Astrocyte of the hippocampus (primary cell): ENCODE results near the gene GATAD2A.
"Not testable (repeated sequence)": the region's sequence is repeated elsewhere in the genome, so short reads cannot be mapped to it uniquely, and the experiment has no call there.

Experiments used
- DNase-seq: peaks from one replicate; pipeline ENCODE4 v3.0.0; 2011; ENCODE audit warnings: low read depth, low spot score

GATAD2A gene, protein sequence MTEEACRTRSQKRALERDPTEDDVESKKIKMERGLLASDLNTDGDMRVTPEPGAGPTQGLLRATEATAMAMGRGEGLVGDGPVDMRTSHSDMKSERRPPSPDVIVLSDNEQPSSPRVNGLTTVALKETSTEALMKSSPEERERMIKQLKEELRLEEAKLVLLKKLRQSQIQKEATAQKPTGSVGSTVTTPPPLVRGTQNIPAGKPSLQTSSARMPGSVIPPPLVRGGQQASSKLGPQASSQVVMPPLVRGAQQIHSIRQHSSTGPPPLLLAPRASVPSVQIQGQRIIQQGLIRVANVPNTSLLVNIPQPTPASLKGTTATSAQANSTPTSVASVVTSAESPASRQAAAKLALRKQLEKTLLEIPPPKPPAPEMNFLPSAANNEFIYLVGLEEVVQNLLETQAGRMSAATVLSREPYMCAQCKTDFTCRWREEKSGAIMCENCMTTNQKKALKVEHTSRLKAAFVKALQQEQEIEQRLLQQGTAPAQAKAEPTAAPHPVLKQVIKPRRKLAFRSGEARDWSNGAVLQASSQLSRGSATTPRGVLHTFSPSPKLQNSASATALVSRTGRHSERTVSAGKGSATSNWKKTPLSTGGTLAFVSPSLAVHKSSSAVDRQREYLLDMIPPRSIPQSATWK

DNA sequence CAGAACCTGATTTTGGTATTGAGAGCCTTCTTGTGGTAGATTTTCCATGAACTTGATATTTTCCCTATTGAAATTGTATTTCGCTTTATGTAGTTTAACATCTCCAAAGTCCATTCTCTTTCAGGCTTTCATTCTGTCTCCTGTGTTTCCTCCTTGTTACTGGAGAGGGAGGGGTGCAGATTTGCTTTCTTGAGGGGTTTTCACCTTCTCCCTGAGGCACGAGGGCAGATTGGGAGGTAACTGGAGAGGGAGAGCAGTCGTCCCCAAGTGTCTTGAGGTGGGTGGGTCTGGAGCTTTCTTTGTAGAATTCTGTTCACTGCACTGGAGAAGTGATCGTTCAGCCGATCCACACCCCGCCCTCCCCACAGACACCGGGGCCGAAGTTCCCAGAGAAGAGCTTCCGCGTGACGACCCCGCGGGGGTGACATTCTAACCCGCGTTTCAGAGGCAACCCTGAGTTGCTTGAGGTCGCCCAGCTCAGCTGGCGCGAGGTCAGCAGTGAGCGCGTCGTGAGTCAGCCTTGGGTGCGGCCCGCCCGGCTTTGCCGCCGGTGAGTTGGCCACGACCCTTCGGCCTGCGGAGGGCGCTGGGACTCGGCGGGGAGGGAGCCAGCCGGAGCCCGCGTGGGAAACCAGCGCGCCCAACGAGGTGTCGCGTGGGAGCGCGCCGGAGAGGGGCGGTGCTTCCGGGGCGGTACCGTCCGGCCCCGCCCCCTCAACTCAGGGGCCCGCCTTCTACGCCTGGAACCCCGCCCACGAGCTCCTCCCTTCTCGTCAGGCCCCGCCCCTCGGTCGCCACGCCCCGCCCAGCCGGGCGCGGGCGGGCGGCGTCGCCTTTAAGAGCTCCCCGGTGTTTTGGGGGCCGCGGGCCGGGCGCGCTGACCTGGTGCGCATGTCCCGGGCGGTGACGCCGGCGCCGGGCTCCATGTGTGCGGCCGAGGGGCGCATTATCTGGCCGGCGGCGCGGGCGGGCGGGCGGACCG lies at the start of gene GATAD2A:
Gene GATAD2A, plus strand, starts transcription at position 797 of the 982 bp plus-strand sequence. CDS start 59,671 bp downstream, outside the sequence.
- DNase-seq = peak; percentile 98

DNA sequence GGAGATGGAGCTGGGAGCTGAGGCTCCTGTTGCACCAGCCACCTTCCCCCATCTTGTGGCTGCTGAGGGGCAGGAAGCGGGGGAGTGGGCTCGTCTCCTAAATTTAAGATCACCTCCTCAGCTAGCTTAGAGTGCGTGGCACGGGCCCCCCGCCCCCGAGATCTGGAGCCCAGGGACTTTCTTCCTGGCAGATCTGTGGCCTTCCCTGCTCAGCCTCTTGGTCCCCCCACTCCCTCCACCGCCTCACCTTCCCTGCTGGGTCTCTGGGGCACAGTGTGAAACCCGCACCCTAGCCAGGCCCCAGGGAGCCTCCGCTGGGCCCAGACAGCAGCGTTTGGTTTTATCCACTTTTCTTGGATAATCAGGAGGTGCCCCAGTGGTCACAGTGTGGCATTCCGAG lies 49.0 kb upstream of the GATAD2A start:
- DNase-seq = no peak

- DNase-seq = no peak
These were observed 48.4 kb upstream of the GATAD2A start for GRCh38 chr19:19356901-19357566.

- peak; percentile 89 for DNase-seq
These were observed 44.3 kb upstream of the GATAD2A start for GRCh38 chr19:19361075-19361594.

DNA sequence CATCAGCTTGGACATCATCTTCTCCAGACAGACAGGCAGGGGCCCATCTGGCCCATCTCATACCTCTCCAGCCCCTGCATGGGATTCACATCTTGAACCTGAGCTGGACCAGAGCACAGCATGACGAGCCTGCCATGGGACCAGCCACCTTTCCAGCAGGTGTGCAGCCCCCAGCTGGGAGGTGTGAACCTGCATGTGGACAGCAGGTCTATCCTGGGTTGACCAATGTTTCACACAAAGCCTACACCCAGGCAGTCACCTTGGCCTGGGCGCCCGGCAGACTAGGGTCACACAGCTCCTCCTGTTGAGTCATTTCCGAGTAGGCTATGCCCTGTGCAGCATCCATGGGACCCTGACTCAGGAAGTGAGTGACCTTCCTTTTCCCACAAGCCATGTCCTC lies 43.4 kb upstream of the GATAD2A start:
- DNase-seq = no peak

DNA sequence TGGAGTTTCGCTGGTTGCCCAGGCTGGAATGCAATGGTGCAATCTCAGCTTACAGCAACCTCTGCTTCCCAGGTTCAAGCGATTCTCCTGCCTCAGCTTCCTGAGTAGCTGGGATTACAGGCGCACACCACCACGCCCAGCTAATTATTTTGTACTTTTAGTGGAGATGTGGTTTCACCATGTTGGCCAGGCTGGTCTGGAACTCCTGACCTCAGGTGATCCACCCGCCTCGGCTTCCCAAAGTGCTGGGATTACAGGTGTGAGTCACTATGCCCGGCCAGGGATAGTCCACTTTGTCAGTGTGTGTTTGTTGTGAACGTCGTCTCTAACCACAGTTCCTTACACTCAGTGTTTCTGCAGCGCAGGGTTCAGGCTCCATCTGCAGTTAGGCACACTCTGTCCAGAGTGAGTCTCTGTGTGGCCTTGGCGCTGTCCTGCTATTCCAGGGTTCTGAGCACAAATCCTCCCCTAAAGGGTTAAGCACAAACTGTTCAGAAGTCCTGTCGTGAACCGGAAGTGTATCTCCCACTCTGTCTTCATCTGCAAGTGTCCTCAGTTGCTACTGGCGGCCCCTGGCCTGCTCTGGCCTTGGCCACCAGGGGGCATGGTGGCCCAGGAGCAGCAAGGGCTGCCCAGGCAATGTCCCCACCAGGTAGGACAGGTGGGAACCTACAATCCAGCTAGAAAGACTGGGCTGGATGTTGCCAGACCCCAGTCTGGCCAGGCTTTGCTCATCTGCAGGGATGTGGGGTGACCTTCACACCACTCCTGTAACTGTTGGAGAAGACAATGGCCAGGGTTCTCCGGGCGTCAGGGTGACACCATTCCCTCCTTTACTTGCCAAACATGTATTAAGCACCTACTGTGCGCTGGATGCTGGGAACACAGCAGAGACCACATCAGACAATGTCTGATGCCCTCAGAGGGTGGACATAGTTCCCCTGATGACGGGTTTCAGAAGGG lies 38.8 kb upstream of the GATAD2A start:
- peak; percentile 82 for DNase-seq

DNA sequence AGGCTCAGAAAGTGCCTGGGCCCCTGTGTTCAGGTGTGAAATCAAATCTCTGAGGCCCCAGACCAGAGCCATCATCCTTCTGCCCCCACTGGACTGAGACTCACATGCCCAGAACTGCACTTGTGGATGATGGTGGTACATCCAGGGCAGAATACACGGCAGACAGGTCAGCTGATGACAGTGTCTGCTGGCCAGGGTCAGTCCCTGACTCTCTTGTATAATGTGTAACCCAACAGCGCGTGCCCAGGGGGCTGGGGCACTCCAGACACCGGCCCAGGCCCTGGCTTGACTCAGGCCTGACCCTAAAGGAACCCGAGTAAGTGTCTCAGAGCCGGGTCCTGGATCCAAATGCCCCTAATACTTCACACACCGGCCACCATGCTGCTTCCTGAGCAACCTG lies 37.4 kb upstream of the GATAD2A start:
- no peak for DNase-seq

DNA sequence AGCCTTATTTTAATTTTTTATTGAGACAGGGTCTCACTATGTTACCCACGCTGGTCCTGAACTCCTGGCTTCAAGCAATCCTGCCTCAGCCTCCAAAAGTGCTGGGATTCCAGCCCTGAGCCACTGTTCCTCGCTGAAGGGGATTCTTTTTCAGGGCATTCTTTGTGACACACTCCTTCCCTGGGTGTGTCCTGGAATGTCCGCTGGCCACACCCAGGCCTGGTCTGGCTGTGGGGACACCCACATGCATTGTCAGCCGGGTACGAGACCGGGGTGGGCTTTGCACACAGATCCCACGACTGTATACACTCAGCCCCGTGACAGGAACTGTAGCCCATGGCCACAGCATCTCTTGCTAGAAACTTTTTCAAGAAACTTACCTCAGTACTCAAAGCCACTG lies 34.4 kb upstream of the GATAD2A start:
- no peak for DNase-seq

GRCh38 chr19:19372656-19373416 lies 32.6 kb upstream of the GATAD2A start:
- no peak for DNase-seq

DNA sequence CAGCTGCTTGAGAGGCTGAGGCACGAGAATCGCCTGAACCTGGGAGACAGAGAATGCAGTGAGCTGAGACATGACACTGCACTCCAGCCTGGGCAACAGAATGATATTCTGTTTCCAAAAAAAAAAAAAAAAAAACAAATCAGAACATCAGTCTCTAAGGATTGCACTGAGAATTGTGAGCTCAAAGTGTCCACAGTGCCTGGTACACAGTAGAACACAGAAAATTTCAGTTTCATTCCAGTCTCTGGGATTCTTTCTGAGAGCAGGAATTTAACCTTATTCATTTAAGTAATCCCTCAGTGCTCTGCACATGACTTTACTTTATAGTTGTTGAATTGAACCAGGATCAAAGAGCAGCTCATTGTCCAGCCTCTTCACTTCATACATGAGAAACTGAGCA lies 25.9 kb upstream of the GATAD2A start:
- DNase-seq = no peak

DNA sequence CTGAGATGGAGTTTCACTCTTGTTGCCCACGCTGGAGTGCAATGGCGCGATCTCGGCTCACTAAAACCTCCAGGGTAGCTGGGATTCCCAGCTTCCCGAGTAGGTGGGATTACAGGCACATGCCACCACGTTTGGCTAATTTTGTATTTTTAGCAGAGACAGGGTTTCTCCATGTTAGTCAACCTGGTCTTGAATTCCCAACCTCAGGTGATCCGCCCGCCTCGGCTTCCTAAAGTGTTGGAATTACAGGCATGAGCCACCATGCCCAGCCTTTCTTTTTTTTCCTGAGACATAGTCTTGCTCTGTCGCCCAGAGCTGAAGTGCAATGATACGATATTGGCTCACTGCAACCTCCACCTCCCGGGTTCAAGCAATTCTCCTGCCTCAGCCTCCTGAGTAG lies 25.2 kb upstream of the GATAD2A start:
- DNase-seq = not testable (repeated sequence)

GRCh38 chr19:19381007-19381926 lies 24.2 kb upstream of the GATAD2A start:
- DNase-seq = no peak

DNA sequence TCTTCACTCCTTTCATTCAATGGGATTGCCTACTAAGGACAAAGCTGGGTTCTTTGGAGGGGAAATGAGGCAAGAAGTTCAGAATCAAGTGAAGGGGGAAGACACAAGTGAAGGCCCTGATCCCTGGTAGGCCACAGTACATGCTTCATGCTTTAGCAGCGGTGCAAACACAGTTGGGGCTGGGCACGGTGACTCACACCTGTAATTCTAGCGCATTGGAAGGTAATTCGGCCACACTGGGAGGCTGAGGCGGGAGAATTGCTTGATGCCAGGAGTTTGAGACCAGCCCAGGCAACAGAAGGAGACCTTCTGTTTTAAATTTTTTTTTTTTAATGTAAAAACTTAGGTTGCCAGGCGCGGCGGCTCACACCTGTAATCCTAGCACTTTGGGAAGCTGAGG lies 23.4 kb upstream of the GATAD2A start:
- DNase-seq = no peak

DNA sequence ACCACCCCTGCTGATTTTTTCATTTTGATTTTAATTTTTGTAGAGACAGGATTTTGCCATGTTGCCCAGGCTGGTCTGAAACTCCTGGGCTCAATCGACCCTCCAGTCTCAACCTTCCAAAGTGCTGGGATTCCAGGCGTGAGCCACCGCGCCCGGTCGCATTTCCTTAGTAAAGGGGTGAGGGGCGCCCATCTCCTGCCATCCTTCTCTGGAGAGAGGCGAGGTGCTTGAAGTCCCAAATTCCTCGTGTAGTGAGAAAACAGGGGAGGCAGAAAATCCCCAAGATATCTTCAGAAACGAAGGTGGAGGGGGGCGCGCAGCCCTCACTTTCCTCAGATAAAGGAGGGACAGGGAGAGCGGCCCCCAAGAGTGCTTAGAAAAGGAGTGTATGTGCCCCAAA lies 21.0 kb upstream of the GATAD2A start:
- no peak for DNase-seq

DNA sequence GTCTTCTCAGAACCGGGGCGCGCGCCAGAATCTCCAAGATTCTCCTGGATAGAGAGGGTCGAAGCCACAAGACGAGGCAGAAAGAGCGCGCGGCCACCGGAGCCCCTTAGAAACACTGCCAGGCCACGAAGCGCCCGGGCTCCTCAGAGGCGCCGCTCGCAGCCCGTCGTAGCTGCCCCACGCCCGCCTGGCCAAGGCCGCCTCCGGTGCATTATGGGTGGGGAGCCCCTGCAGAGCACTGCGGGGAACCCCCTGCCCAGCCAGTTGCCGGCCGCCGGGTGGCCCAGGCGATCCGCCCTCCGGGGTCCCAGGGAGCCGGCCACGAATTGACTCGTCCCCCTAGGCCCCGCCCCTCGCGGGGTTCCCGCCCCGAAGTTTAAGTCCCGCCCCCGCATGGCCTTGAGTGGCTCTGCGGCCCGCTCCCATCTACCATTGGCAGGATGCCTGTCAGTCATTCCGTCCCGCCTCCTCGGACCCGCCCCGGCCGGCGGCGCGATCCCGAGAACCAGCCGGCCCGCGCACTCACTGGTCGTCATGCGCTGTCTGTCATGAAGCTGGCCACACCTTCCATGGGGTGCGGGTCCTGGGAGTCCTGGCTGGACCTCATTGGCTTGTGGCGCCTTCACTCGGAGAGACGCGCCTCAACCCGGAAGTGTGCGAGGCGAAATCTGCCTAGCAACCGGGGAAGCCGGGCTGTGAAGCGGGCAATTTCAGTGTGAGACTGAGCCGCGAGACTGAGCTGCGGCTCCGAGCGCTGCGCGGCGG lies 20.2 kb upstream of the GATAD2A start:
- peak; percentile 100 for DNase-seq

DNA sequence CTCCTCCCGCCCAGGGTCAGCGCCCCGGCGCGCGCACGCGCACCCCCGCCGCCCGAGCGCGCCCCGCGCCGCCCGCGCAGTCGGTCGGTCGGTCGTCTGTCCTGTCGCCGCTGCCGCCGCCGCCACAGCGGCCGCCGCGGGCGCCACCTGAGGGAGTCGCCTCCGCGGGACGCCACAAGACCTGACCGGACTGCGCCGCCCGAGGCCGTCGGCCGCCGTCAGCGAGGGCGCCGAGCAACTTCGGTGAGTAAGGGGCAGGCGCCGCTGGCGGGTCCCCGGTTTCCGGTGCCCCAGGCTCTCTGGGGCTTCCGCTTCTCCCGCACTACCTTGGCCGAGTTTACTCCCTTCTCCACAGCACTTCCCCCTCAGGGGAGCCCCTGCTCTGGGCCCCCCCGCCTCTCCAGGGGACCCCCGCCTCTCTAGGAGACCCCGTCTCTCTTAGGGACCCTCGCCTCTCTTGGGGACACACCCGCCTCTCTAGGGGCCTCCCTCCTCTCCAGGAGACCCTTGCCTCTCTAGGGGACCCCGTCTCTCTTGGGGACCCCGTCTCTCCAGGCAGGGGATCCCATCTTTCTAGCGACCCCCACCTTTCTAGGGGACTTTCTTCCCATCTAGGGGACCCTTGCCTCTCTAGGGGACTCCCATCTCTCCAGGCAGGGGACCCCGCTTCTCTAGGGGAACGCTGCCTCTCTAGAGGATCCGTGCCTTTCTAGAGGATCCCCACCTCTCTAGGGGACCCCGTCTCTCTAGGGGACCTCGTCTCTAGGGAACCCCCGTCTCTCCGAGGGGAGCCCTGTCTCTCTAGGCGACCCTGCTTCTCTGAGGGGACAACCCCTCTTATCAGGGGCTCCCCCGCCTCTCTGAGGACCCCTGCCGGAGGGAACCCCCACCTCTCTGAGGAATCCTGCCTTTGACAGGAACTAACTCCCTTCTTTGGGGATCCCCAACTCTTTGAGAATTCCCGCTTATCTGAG lies 19.3 kb upstream of the GATAD2A start:
- DNase-seq = no peak
